ENCODE results near the gene CCDC142. TPM values are rescaled to one million over a fixed set of nuclear protein-coding genes. Genes with fewer than 3 reads are reported as not detected.

Gene CCDC142
- total RNA-seq, 1 experiment from 2014 or later = 20.4 TPM

GRCh38 chr2:74429487-74430451 lies 53.0 kb downstream of the CCDC142 start:
- TF ChIP-seq CTCF (conservative IDR thresholded peaks at IDR 0.05; ENCODE audit: low read depth, low read length) (no peak), EZH2 (IDR thresholded peaks at IDR 0.05; ENCODE audit: borderline replicate concordance, low read depth, low read length, poor library complexity, severe bottlenecking) (no peak)
- no peak overlapping the region for H3K4me3 ChIP-seq (ENCODE audit: low read depth, low read length, poor library complexity, severe bottlenecking)
- CTCF ChIA-PET = no interaction called here
- H3K4me1 ChIP-seq (ENCODE audit: insufficient read depth, low read length, poor library complexity, severe bottlenecking) = no peaks in the 10 kb centered on the region
- H3K27me3 ChIP-seq (replicated peaks; ENCODE audit: insufficient read depth, low read depth, low read length, poor library complexity) = no peaks in the 10 kb centered on the region
- intact Hi-C loops (cut with micrococcal nuclease; ENCODE audit: unreplicated experiment) = no loop called here
- no peak overlapping the region for H3K27ac ChIP-seq (ENCODE audit: low read depth, low read length, poor library complexity, severe bottlenecking)
- POLR2A ChIA-PET (ENCODE audit: low non-redundant PET) = no interaction called here
- BruUV-seq (replicated peaks) = no TSS peak
- H3K36me3 ChIP-seq (ENCODE audit: insufficient read depth, low read length, poor library complexity, severe bottlenecking) = peaks cover 36% of the 10 kb centered on the region
- H3K9me3 ChIP-seq (ENCODE audit: low read depth, low read length, poor library complexity, severe bottlenecking) = no peaks in the 10 kb centered on the region
- no peak for DNase-seq (ENCODE audit: low spot score)

- Histone ChIP-seq H3K4me1 (ENCODE audit: insufficient read depth, low read length, poor library complexity, severe bottlenecking) (no peaks in the 10 kb centered on the region), H3K4me3 (ENCODE audit: low read depth, low read length, poor library complexity, severe bottlenecking) (no peak overlapping the region), H3K27me3 (replicated peaks; ENCODE audit: insufficient read depth, low read depth, low read length, poor library complexity) (no peaks in the 10 kb centered on the region), H3K27ac (ENCODE audit: low read depth, low read length, poor library complexity, severe bottlenecking) (no peak overlapping the region), H3K9me3 (ENCODE audit: low read depth, low read length, poor library complexity, severe bottlenecking) (no peaks in the 10 kb centered on the region), H3K36me3 (ENCODE audit: insufficient read depth, low read length, poor library complexity, severe bottlenecking) (peaks cover 36% of the 10 kb centered on the region)
- intact Hi-C loops (cut with micrococcal nuclease; ENCODE audit: unreplicated experiment) = no loop called here
- no peak for TF ChIP-seq EZH2 (IDR thresholded peaks at IDR 0.05; ENCODE audit: borderline replicate concordance, low read depth, low read length, poor library complexity, severe bottlenecking)
- no peak for TF ChIP-seq CTCF (conservative IDR thresholded peaks at IDR 0.05; ENCODE audit: low read depth, low read length)
- no TSS peak for BruUV-seq (replicated peaks)
- ChIA-PET CTCF (no interaction called here), POLR2A (ENCODE audit: low non-redundant PET) (no interaction called here)
- no peak for DNase-seq (ENCODE audit: low spot score)
Measured at GRCh38 chr2:74428675-74429074, 54.1 kb downstream of the CCDC142 start.

- DNase-seq (ENCODE audit: low spot score) = no peak
- Histone ChIP-seq H3K4me3 (ENCODE audit: low read depth, low read length, poor library complexity, severe bottlenecking) (no peak overlapping the region), H3K9me3 (ENCODE audit: low read depth, low read length, poor library complexity, severe bottlenecking) (no peaks in the 10 kb centered on the region), H3K4me1 (ENCODE audit: insufficient read depth, low read length, poor library complexity, severe bottlenecking) (no peaks in the 10 kb centered on the region), H3K27me3 (replicated peaks; ENCODE audit: insufficient read depth, low read depth, low read length, poor library complexity) (no peaks in the 10 kb centered on the region), H3K27ac (ENCODE audit: low read depth, low read length, poor library complexity, severe bottlenecking) (no peak overlapping the region), H3K36me3 (ENCODE audit: insufficient read depth, low read length, poor library complexity, severe bottlenecking) (peaks cover 36% of the 10 kb centered on the region)
- ChIA-PET CTCF (no interaction called here), POLR2A (ENCODE audit: low non-redundant PET) (no interaction called here)
- intact Hi-C loops (cut with micrococcal nuclease; ENCODE audit: unreplicated experiment) = no loop called here
- no TSS peak for BruUV-seq (replicated peaks)
- TF ChIP-seq EZH2 (IDR thresholded peaks at IDR 0.05; ENCODE audit: borderline replicate concordance, low read depth, low read length, poor library complexity, severe bottlenecking) = no peak
- TF ChIP-seq CTCF (conservative IDR thresholded peaks at IDR 0.05; ENCODE audit: low read depth, low read length) = no peak
Measured at GRCh38 chr2:74427551-74427950, 55.2 kb downstream of the CCDC142 start.
